ENCODE data around the gene FBXW7. TPM values are rescaled to one million over a fixed set of nuclear protein-coding genes. Genes with fewer than 3 reads are reported as not detected.

Gene FBXW7
- total and polyA plus RNA-seq, 2 of the 8 experiments (the other 6 are each of a cell fraction or from before 2014, with no cell fraction given) = 6.0 to 26.7 TPM

- Histone ChIP-seq H3K23ac (ENCODE audit: insufficient read length) (no peak overlapping the region), H3K9me3 (ENCODE audit: insufficient read depth in 2 of 2, low read depth in 1 of 2, low read length in 1 of 2) (no peaks in the 10 kb centered on the region), H2AK5ac (ENCODE audit: low read depth, low read length) (no peak overlapping the region), H4K8ac (ENCODE audit: extremely low read depth, insufficient read depth, low read length) (no peak overlapping the region), H4K20me1 (replicated peaks in 1 of 2; ENCODE audit: control insufficient read depth in 1 of 2, insufficient read depth in 2 of 2, low read length in 2 of 2) (no peaks in the 10 kb centered on the region), H3K79me1 (ENCODE audit: low read depth, low read length) (no peaks in the 10 kb centered on the region), H2BK120ac (replicated peaks; ENCODE audit: low read depth, low read length) (no peak overlapping the region), H3K18ac (ENCODE audit: extremely low read depth, low read length) (no peak overlapping the region), H4K91ac (replicated peaks; ENCODE audit: insufficient read length, low read length) (no peak overlapping the region), H3K4me3 (ENCODE audit: extremely low read depth in 1 of 4, insufficient read depth in 2 of 4, low read depth in 3 of 4, low read length in 4 of 4) (no peak overlapping the region), H3K56ac (replicated peaks; ENCODE audit: insufficient read length, low read depth, low read length) (no peak overlapping the region), H3K14ac (ENCODE audit: insufficient read length) (no peak overlapping the region), H3K27me3 (replicated peaks in 1 of 4; ENCODE audit: control insufficient read depth in 3 of 4, extremely low read depth in 1 of 4, insufficient read depth in 3 of 4, low read length in 3 of 4) (no peaks in the 10 kb centered on the region), H2BK12ac (ENCODE audit: low read depth, low read length) (no peak overlapping the region), H3K36me3 (ENCODE audit: control insufficient read depth in 2 of 4, insufficient read depth in 4 of 4, low read length in 3 of 4) (no peaks in the 10 kb centered on the region), H2AFZ (ENCODE audit: low read length) (no peak overlapping the region), H3K4me2 (ENCODE audit: insufficient read depth in 1 of 2, low read depth in 2 of 2, low read length in 2 of 2) (no peak overlapping the region), H3K4me1 (replicated peaks in 1 of 4; ENCODE audit: control insufficient read depth in 3 of 4, insufficient read depth in 4 of 4, low read length in 3 of 4) (no peaks in the 10 kb centered on the region), H3K9ac (replicated peaks in 1 of 4; ENCODE audit: extremely low read depth in 1 of 4, low read depth in 3 of 4, low read length in 3 of 4) (no peak overlapping the region), H2BK5ac (ENCODE audit: low read depth, low read length) (no peak overlapping the region), H2BK15ac (ENCODE audit: low read length) (no peak overlapping the region), H4K5ac (ENCODE audit: insufficient read length, low read depth, low read length) (no peak overlapping the region), H2BK20ac (ENCODE audit: low read length) (no peak overlapping the region), H3K27ac (ENCODE audit: low read depth, low read length) (no peak overlapping the region), H3K4ac (replicated peaks; ENCODE audit: insufficient read length, low read depth, low read length) (no peak overlapping the region), H3K23me2 (ENCODE audit: low read depth, low read length) (no peaks in the 10 kb centered on the region), H3K79me2 (ENCODE audit: control insufficient read depth in 1 of 2, insufficient read depth in 2 of 2, low read length in 2 of 2) (no peaks in the 10 kb centered on the region)
- ChIA-PET CTCF (ENCODE audit: partially characterized antibody) (interaction anchor here (0.7 to 1.5 kb wide), 2 partner anchors 12 to 17 kb away, joined by 3 read pairs; no protein-coding TSS in a partner anchor), POLR2A (ENCODE audit: partially characterized antibody) (no interaction called here)
- DNase-seq (ENCODE audit: low read depth in 1 of 2, low spot score in 2 of 2) = no peak
- 93% methylated on average over 1 of the region's 1 CpG; no CpG with 5 or more reads in 1 of the 2 experiments for WGBS, 2 experiments (ENCODE audit: extremely low coverage in 1 of 2, insufficient coverage in 1 of 2, insufficient read length in 1 of 2, insufficient replicate concordance in 2 of 2, low coverage in 1 of 2, low lambda C conversion rate in 2 of 2, missing lambda C conversion rate in 1 of 2)
- no peak for FAIRE-seq
- TF ChIP-seq RAD21 (IDR thresholded peaks at IDR 0.05 in 1 of 2, conservative IDR thresholded peaks at IDR 0.05 in 1 of 2; ENCODE audit: low read depth in 2 of 2, low read length in 2 of 2) (no peak), BACH1 (IDR thresholded peaks at IDR 0.05; ENCODE audit: low read length) (no peak), GABPA (IDR thresholded peaks at IDR 0.05; ENCODE audit: borderline replicate concordance, insufficient read depth, low read length) (no peak), POLR2AphosphoS5 (IDR thresholded peaks at IDR 0.05; ENCODE audit: low read depth, low read length) (no peak), TAF1 (IDR thresholded peaks at IDR 0.05; ENCODE audit: low read depth, low read length) (no peak), RXRA (IDR thresholded peaks at IDR 0.05; ENCODE audit: insufficient read depth, low read depth, low read length) (no peak), HDAC6 (IDR thresholded peaks at IDR 0.05; ENCODE audit: low read depth, low read length) (no peak), POLR2A (IDR thresholded peaks at IDR 0.05; ENCODE audit: control extremely low read depth in 1 of 2, low read depth in 2 of 2, low read length in 2 of 2) (no peak), SIX5 (IDR thresholded peaks at IDR 0.05; ENCODE audit: low read depth, low read length) (no peak), SP2 (IDR thresholded peaks at IDR 0.05; ENCODE audit: low read length) (no peak), TEAD4 (IDR thresholded peaks at IDR 0.05; ENCODE audit: low read depth, low read length) (no peak), JUND (IDR thresholded peaks at IDR 0.05; ENCODE audit: low read length) (no peak), CREB1 (IDR thresholded peaks at IDR 0.05) (no peak)
- TF ChIP-seq, protein P1, sequence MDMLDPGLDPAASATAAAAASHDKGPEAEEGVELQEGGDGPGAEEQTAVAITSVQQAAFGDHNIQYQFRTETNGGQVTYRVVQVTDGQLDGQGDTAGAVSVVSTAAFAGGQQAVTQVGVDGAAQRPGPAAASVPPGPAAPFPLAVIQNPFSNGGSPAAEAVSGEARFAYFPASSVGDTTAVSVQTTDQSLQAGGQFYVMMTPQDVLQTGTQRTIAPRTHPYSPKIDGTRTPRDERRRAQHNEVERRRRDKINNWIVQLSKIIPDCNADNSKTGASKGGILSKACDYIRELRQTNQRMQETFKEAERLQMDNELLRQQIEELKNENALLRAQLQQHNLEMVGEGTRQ (IDR thresholded peaks at IDR 0.05; ENCODE audit: low read length) = no peak
- TF ChIP-seq, protein P2, sequence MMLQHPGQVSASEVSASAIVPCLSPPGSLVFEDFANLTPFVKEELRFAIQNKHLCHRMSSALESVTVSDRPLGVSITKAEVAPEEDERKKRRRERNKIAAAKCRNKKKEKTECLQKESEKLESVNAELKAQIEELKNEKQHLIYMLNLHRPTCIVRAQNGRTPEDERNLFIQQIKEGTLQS (IDR thresholded peaks at IDR 0.05; ENCODE audit: insufficient read depth, low read depth, low read length) = no peak
These were observed 161.7 kb downstream of the FBXW7 start for GRCh38 chr4:152374153-152374552.
